Kidney epithelial cell (primary cell): ENCODE measurements around the gene PIEZO2. TPM values are rescaled to one million over a fixed set of nuclear protein-coding genes. Genes with fewer than 3 reads are reported as not detected.

Source experiments
- DNase-seq: peaks from one replicate; pipeline ENCODE4 v3.0.0-alpha.2; 2010; ENCODE audit warnings: low read depth
- H3K27me3 ChIP-seq: 2 replicates; pipeline ENCODE4 v1.6.0; 2011; ENCODE audit warnings: low read length; ENCODE audit not compliant: control insufficient read depth, insufficient read depth
- H3K36me3 ChIP-seq: 2 replicates; pipeline ENCODE4 v1.5.1; 2011; ENCODE audit warnings: low read length; ENCODE audit not compliant: control insufficient read depth, insufficient read depth
- H3K4me3 ChIP-seq: 2 replicates; pipeline ENCODE4 v1.5.1; 2011; ENCODE audit warnings: low read depth, mild to moderate bottlenecking, control low read depth, low read length
- CTCF ChIP-seq: IDR thresholded peaks from 2 replicates; pipeline ENCODE4 v1.5.1; 2011; ENCODE audit warnings: mild to moderate bottlenecking, moderate library complexity, low read length, control low read depth, inconsistent platforms; ENCODE audit not compliant: insufficient read depth, poor library complexity, severe bottlenecking
- total RNA-seq: library from RNA; depleted of rRNA; stranded (reverse); fragments of >200 nt; gene quantifications from 2 replicates; pipeline ENCODE4 v1.2.3, GENCODE V29; 2015

The PIEZO2 gene
- total RNA-seq, 1 donor from 2014 or later: 1.8 TPM

- Histone ChIP-seq H3K36me3 (no peaks in the 10 kb centered on the region), H3K27me3 (no peaks in the 10 kb centered on the region), H3K4me3 (no peak overlapping the region)
- no peak for DNase-seq
- TF ChIP-seq CTCF: no peak
Measured at GRCh38 chr18:10997885-10998284, 151.5 kb downstream of the PIEZO2 start.

GRCh38 chr18:10995550-10995949, 153.8 kb downstream of the PIEZO2 start:
- Histone ChIP-seq H3K36me3 (no peaks in the 10 kb centered on the region), H3K27me3 (no peaks in the 10 kb centered on the region), H3K4me3 (no peak overlapping the region)
- TF ChIP-seq CTCF: no peak
- no peak for DNase-seq

- Histone ChIP-seq H3K4me3 (no peak overlapping the region), H3K27me3 (no peaks in the 10 kb centered on the region), H3K36me3 (no peaks in the 10 kb centered on the region)
- TF ChIP-seq CTCF: no peak
- DNase-seq: no peak
Measured at GRCh38 chr18:10989486-10989885, 159.9 kb downstream of the PIEZO2 start.

GRCh38 chr18:10985689-10986088, 163.7 kb downstream of the PIEZO2 start:
- no peak for DNase-seq
- no peaks in the 10 kb centered on the region for H3K36me3 ChIP-seq

GRCh38 chr18:10979411-10979810, 170.0 kb downstream of the PIEZO2 start:
- Histone ChIP-seq H3K4me3 (no peak overlapping the region), H3K27me3 (no peaks in the 10 kb centered on the region), H3K36me3 (no peaks in the 10 kb centered on the region)
- no peak for DNase-seq
- no peak for TF ChIP-seq CTCF

More at GRCh38 chr18:10985689-10986088, 163.7 kb downstream of the PIEZO2 start:
- H3K4me3 ChIP-seq: no peak overlapping the region
- H3K27me3 ChIP-seq: no peaks in the 10 kb centered on the region
- no peak for TF ChIP-seq CTCF

GRCh38 chr18:10977042-10977441, 172.3 kb downstream of the PIEZO2 start:
- DNase-seq: no peak
- no peak for TF ChIP-seq CTCF
- H3K27me3 ChIP-seq: no peaks in the 10 kb centered on the region
- no peaks in the 10 kb centered on the region for H3K36me3 ChIP-seq
- H3K4me3 ChIP-seq: no peak overlapping the region
